HG03159 (cell line): ENCODE measurements around the gene RARA.
A peak's percentile ranks its signal among the peaks of the same experiment; 100 is the strongest.

Experiments
- ATAC-seq: cut with Tn5 transposase; IDR thresholded peaks from one replicate; pipeline ENCODE4 v1.9.1; 2021; ENCODE audit warnings: mild to moderate bottlenecking, moderate library complexity; ENCODE audit not compliant: unreplicated experiment

Gene RARA

DNA sequence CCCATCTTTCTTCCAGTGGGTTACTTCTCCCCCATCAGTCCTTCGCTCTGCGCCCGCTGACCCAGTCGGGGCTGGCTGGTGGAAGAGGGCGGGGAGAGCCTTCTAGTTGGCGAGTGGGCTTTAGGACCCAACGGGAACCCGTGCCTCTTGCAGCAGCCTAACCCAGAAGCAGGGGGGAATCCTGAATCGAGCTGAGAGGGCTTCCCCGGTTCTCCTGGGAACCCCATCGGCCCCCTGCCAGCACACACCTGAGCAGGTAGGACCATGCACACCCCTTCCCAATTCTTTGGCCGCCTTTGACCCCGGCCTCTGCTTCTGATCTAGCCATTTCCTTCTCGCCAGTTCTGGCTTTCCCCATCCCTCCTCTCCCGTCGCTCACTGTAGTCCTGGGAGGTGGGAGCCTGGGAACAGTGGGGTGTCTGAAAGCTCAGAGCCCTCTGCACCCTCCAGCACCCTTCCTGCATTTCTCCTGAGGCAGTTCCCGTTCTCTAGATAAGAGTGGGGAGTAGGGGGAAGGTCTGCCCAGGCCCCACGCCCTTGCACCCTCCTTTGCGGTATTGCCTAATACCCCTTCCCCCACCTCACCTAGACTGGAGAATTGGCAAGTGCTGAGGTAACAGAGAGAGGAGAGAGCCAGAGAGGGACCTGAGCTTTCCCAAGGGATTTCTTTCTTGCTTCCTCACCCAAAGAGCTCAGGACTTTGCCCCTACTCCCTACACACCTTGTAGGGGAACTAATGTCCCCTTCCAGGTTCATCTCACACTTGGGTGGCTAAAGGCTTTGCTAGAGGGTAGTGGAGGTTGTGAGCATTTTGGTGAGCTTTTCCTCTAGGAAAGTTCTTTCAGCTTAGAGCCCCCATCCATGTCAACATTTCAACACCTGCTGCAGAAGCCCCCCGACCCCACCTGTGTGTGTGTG, at the start of gene RARA:
Gene RARA (plus strand): TSS at position 150 of the 918 bp plus-strand sequence. CDS start 22,039 bp downstream, outside the sequence.
- ATAC-seq, result no peak

DNA sequence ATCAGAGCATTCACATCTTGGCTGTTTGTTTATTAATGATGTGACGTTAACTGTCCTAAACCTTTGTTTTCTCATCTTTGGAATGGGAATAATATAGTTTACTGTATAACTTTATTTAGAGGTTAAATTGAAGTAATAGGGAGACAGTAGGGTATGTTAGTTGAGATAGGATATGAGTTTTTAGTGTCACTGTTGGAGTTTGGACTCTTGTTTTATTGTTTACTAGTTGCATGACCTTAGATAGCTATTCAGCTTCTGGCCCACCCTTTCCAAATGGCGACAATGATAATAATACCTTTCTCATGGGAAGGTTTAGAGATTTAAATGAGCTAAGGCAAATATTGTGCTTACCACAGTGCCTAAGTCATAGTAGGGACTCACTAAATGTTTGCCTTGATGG, 49.5 kb upstream of the RARA start:
- no peak for ATAC-seq

DNA sequence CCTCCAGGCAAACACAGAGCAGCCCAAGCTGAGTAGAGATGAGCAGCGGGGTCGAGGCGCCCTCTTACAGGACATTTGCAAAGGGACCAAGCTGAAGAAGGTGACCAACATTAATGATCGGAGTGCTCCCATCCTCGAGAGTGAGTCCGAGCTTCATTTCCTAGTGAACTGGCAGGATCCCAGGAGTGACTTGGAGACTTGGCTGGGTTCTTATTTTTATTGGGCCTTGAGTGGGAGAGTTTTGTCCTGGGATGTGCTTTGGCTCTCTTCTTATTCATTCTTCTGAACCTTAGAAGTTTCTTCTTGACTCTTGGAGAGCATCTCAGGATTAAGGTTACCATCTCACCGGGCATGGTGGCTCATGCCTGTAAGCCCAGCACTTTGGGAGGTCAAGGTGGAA, 48.5 kb upstream of the RARA start:
- no peak for ATAC-seq

GRCh38 chr17:40264458-40265185, 44.4 kb upstream of the RARA start:
- no peak for ATAC-seq

DNA sequence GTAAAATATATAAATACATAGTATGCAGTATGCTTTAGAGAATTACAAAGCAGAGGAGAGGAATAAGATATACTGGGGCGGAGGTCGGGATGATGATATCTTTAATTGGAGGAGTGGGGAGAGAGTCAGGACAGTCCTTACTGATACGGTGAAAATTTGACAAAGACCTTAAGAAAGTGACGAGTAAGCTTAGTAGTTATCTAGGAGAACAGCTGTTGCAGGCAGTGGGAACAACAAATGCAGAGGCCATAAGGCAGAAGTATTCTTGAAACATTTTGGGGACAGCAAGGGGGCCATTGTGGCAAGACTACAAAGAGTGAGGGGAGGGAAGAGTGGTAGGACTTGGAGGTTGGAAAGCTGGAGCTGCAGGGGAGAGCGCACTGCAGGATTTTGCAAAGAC, 43.6 kb upstream of the RARA start:
- no peak for ATAC-seq

- ATAC-seq, result no peak
Observed at GRCh38 chr17:40266882-40267281, 42.1 kb upstream of the RARA start.

GRCh38 chr17:40268141-40268712, 40.8 kb upstream of the RARA start:
- no peak for ATAC-seq

DNA sequence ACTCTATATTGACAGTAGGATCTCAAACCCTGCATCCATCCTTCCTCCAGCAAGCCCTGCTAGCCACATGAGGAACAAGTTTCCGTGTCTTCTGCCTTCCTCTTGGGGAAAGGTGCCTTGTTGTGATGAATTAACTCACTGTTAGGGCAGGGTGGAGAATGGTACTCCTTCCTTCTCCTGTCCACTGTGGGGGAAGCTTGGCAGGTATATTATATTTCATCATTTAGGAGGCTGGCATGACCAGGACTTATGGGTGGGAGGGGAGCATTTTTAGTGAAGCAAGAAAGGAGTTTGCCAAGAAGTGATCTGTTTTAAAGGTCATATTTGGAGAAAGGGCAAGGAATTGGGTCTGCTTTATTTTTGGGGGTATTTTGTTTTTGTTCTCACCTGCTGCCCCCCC, 30.6 kb upstream of the RARA start:
- ATAC-seq, result no peak

- ATAC-seq, result no peak
Observed at GRCh38 chr17:40279402-40279801, 29.6 kb upstream of the RARA start.

DNA sequence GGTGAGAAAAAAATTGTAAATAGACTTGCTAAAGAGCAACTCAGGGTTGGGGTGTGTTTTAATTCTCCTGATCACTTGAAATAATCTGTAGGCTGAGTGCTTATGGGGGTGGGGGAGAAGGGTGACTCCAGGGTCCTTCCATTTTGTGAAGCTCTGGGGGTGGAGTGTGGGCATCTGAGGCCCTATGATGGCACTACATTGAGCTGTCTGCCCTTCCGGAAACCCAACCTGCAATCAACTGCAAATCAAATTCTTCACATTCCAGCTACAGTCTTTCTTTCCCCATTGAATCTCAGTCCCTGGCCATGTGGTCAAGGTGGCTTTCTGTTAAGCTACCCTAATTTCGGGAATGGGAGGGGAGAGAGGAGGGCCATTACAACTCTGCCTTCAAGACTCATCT, 27.3 kb upstream of the RARA start:
- no peak for ATAC-seq

GRCh38 chr17:40283662-40284061, 25.3 kb upstream of the RARA start:
- ATAC-seq, result no peak

GRCh38 chr17:40284085-40284713, 24.8 kb upstream of the RARA start:
- ATAC-seq, result no peak

DNA sequence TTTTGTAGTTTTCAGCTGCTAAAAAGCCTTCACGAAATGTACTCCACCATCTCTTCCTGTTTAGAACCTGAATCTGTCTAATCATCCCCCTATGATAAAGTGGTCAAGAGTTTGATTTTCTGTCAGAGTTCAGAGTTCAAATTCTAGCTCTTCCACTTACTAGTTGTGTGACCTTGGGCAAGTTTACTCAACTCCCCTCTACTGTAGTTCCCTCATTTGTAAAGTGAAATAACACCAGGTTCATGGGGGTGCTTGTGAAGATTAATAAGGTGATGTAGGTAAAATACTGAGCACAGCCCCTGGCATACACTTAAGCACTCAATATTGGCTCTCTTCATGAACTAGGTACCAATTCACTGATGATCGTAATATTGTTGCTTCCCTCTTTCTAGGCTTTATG, 22.5 kb upstream of the RARA start:
- ATAC-seq, result no peak

GRCh38 chr17:40287159-40287493, 21.9 kb upstream of the RARA start:
- no peak for ATAC-seq

GRCh38 chr17:40287494-40288369, 21.2 kb upstream of the RARA start, which contains the start of gene CDC6:
TSS of gene CDC6 (plus strand) at chr17:40287879. CDS start at chr17:40289421, 1,542 bp downstream.
- ATAC-seq, result peak; percentile 93

GRCh38 chr17:40290629-40291280, 18.2 kb upstream of the RARA start:
- ATAC-seq, result no peak

DNA sequence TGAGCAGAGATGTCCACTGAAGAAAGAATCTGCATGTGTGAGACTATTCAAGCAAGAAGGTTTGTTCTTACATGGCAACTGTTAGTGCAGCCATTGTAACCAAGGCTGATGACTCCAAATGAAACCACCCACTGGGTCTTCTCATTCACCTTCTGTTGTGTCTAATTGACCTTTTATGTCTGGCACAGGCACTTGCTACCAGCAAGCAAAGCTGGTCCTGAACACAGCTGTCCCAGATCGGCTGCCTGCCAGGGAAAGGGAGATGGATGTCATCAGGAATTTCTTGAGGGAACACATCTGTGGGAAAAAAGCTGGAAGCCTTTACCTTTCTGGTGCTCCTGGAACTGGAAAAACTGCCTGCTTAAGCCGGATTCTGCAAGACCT, 17.7 kb upstream of the RARA start:
- ATAC-seq, result no peak

- ATAC-seq, result no peak
Observed at GRCh38 chr17:40293363-40293762, 15.6 kb upstream of the RARA start.

- ATAC-seq, result no peak
Observed at GRCh38 chr17:40295488-40296436, 13.2 kb upstream of the RARA start.
